GM19467 (cell line): ENCODE results near the gene GTF2H2.
"Not testable (repeated sequence)": the region's sequence is repeated elsewhere in the genome, so short reads cannot be mapped to it uniquely, and the experiment has no call there.

Experiments
- ATAC-seq: cut with Tn5 transposase; IDR thresholded peaks from one replicate; pipeline ENCODE4 v1.9.1; 2021; ENCODE audit warnings: mild to moderate bottlenecking, moderate library complexity; ENCODE audit not compliant: unreplicated experiment

Gene GTF2H2

DNA sequence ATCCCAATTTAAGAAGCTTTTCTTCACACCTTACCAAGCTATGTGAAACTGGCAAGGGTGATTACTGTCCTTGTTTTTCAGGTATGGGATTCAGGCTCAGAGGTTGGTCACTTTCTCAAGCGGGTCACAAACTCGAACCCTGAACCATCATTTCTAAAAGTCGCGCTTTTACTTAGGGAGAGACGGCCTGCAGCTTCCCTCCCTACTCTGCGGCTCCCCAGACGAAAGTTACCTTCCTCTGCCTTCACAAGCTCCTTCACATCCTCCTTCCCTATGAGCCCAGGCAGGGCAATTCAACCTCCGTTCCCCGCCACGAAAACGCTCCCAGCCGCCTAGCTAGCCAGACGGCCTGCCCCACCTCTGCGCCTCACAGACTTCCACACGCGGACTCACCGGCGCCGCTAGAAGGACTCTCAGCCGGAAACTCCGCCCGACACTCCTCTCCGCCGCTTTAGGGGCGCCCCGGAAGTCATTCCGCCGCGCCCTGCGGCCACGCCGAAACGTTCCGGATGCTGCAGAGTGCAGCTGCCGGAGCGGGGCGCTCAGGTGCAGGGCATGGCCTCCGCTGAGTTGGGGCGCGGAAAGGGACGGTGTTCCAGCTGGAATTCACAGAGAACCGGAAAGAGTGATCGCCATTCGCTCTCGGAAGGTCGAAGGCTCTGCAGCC lies at the start of gene GTF2H2:
Gene GTF2H2 (minus strand): TSS at position 415 of the 667 bp plus-strand sequence. CDS start 4,913 bp downstream, outside the sequence.
- peak; percentile 96 for ATAC-seq

DNA sequence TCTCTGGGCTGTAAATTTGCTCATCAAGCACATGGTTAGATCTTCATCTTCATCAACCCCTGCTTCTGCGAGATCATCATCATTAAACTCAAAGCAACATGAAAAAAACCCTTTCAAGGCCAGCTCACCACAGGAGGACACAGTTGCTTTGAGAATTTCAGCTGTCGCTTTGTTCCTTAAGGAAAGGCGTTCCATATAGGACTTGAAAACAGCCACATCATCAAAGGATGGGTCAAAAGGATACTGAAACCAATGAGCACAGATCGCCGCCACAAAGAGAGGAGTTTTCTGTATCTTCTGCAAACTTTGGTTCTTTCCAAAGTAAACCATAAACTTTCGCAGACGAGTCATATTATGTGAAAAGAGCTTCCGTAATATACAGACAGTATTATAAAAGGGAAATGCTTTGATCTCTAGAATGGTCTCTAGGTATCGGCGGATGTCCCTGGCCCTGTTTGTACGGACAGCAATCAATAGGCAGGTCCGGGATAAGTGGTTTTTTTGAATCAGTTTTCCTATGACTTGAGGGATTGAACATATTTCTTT lies 42.3 kb upstream of the GTF2H2 start:
- not testable (repeated sequence) for ATAC-seq

DNA sequence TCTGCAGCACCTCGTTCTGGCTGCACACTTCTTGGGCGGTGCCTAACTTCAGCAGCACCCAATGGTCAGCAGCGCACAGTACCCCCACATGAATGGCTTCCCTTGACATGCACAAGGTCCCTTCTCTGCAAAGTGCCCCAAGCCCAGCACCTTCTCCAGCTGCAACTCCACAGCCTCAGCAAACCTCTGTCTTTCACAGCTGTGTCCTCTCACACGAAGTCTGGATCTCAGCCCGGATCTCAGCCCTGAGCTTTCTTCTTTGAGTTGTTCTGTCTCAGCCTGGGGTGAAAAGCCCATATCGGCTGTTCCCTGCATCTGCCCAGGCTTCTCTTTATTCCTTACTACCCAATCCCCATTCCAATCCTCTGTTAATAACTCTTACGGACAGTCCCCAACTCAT lies 32.5 kb upstream of the GTF2H2 start:
- not testable (repeated sequence) for ATAC-seq

DNA sequence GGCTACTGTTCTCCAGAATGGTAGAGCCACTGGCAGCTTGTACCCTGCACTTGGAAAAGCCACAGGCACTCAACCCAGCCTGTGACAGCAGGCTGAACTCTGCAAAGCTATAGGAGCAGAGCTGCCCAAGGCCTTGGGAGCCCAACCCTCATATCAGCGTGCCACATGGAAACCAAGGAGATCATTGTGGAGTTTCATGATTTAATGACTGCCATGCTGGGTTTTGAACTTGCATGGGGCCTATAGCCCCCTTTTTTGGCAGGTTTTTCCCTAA lies 30.4 kb upstream of the GTF2H2 start:
- not testable (repeated sequence) for ATAC-seq

DNA sequence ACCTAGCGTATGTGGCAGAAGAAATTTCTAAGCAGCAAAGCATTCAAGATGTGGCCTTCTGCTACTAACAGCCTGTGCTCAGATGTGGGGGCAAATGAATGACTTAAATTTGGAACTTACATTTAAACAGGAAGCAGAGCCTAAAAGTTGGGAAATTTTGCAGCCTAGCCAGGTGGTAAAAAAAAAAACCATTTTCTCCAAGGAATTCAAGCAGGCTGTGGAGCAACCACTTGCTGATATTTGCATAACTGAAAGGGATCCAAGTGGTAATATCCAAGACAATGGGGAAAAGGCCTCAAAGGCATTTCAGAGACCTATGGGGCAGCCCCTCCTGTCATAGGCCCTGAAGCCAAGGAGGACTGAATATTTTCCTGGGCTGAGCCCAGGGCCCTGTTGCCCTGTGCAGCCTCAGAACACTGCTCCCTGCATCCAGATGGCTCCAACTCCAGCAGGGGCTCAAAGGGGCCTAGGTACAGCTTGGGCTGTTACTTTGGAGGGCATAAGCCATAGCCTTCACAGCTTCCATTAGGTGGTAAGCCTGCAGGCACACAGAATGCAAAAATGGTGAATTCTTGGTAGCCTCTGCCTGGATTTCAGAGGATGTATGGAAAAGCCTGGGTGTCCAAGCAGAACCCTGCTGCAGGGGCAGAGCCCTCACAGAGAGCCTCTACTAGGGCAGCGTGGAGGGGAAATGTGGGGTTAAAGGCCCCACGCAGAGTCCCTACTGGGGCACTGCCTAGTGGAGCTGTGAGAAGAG lies 29.9 kb upstream of the GTF2H2 start:
- not testable (repeated sequence) for ATAC-seq

DNA sequence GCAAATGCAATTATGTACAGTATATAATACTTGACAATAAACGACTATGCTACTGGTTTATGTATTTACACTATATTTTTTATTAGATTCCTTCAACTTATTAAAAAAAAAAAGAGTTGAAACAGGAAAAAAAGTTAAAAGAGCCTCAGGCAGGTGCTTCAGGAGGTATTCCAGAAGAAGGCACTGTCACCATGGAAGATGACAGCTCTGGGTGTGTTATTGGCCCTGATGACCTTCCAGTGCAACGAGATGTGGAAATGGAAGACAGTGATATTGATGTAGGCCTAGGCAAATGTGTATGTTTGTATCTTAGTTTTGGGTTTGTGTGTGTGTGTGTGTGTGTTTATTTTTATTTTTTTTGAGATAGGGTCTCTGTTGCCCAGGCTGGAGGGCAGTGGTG lies 22.3 kb upstream of the GTF2H2 start:
- not testable (repeated sequence) for ATAC-seq

DNA sequence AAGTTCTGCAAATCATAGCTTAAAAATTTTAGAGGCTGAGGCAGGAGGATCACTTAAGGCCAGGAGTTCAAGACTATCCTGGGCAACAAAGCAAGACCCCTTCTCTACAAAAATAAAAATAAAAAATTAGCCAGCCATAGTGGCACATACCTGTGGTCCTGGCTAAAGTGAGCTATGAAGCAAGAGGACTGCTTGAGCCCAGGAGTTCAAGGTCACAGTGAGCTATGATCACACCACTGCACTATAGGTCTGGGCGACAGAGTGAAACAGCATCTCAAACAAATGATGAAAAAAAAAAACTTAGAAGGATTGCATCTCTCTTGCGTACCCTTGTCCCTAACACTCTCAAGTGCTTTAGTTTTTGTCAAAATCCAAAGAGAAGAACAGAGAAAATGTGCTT lies 21.3 kb upstream of the GTF2H2 start:
- not testable (repeated sequence) for ATAC-seq

DNA sequence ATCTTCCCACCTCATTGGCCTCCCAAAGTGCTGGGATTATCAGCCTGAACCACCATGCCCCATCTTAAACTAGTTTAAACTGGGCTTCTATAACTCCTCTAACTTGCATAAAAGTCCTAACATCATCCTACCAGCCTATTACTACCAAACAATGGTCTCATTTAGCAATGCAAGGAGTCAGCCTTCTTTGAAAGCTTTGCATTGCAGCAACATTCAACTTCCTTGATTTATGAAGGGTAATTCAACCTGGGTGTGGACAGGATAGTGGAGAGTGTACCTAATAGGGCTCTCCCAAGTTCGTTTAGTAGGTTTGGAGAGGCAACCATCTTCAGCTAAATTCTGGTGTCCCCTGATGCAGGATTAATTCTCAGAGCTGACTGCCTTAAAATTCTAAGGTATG lies 18.7 kb upstream of the GTF2H2 start:
- not testable (repeated sequence) for ATAC-seq

DNA sequence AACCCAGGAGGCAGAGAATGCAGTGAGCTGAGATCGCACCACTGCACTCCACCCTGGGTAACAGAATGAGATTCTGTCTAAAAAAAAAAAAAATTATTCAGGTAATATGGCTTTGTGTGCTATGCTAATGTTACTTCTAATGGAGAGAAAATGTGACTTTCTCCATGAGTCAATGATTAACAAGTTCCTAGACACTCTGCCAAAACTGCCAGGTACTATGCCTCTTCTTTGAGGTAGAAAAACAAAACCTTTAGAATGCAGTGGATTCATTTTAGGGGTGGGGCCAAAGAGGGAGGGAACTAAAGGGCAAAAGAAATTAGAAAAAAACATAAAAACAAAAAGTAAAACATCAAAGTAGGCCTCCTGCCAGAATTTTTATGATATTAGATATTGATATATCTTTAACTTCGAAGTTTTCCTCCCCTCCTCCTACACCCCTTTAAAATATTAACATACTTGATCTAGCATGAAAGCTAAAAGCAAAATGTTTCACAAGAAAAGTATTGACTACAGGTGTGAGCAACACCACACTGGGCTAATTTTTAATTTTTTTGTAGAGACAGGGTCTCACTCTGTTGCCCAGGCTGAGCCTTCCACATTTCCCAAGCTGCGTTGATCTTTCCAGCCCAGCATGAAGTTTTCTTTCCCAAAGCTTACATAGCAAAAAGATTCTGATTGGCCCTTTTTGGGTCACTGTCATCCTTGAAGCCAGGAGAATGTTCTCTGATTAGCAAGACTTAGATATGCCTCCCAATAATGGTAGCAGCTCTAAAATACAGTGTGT lies 17.0 kb upstream of the GTF2H2 start:
- not testable (repeated sequence) for ATAC-seq

DNA sequence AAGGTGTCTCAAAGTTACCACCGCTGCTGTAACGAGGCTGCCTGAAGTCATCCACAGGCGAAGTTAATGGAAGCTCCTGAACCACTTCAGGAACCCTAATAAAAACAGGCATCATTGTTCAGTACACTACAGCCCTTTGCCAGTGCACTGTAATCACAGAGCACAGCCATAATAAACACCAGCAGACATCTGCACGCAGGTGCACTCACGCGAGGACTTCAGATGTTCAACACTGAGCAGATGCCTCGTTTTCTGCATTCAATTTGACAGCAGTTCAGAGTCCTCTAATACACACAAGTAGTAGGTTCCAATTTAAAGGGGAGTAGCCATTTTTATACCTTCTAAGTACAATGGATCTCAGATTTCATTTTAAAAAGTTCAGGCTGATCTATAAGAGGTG lies 15.4 kb upstream of the GTF2H2 start:
- not testable (repeated sequence) for ATAC-seq

DNA sequence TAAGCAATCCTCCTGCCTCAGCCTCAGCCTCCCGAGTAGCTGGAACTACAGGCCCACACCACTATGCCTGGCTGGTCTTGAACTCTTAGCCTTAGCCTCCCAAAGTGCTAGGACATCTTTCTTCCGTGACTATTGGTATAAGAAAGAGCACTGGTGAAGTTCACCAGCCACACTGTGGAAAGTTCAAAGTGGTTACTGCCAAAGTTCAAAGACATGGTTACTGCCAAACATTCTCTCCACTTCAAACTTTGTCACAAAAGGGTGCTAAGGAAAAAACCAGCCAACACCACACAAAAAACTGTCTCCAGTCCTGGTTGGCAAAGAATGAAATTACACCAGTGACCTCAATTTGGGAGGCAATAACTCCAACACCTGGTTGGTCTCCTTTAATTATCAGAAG lies 14.9 kb upstream of the GTF2H2 start:
- not testable (repeated sequence) for ATAC-seq

DNA sequence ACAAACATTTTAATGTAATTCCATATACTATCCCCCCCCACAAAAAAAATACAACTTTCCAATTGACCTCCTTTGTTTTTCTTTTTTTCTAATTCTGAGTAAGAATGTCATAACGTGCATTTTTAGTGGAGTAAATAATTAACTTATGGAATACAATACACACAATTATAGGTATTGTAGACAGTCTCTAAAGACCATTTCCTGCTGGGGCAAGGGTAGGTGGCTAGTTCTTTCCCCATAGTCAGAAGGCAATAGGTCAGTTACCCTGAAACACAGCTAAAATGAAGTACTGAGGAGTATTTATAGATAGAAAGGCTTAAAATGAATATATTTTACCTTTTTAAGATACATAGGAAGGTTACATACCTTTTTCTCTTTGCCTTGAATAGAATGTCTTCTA lies 6.2 kb downstream of the GTF2H2 start:
- not testable (repeated sequence) for ATAC-seq

DNA sequence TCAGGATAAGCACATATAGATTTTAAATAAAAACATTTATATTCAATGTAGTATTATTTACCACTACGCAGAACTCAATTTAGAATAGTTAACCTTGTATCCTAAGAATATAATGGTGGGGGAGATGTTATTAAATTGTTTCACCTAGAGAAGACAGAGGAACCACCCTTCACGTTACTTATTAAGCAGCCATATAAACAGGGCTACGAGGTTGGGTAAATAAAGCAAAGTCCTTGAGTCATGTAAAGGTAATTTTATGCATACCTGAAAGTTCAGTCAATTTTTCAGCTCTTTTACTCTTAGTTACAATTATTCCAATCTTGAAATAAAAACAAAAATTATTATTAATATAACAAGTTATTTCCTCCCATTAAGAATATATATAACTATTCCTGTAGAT lies 8.1 kb downstream of the GTF2H2 start:
- ATAC-seq, result not testable (repeated sequence)

DNA sequence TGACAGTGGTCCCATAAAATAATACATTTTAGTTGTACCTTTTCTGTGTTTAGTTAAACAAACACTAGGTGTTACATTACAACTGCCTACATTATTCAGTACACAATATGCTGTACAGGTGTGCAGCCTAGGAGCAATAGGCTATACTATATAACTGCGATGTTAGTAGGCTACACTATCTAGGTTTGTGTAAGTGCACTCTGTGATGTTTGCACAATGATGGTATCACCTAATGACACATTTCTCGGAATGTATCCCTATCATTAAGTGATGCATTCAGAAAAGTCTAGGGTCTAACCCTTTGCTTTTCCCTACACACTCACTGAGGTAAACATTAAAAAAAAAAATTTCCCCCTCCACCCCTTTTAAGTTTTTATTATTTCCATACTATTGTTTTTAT lies 22.7 kb downstream of the GTF2H2 start:
- ATAC-seq, result not testable (repeated sequence)

DNA sequence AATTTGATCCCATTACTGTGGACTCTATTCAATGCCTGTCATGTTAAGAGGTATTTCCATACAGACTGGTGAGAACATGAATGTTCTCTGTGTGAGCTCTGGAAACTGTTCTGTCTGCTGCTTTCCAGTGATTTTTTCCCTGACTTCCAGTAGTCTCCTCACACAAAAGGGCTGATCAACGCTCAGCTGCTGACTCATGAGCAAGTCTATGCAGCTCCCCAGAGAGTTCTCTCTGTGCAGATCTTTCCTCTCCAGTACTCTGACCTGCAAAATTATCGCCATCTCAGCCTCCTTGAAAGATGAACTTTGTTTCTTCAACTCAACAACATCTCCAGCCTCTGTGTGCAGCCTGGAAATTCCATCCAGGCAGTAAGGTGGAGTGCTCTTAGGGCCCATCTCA lies 23.3 kb downstream of the GTF2H2 start:
- ATAC-seq, result not testable (repeated sequence)

DNA sequence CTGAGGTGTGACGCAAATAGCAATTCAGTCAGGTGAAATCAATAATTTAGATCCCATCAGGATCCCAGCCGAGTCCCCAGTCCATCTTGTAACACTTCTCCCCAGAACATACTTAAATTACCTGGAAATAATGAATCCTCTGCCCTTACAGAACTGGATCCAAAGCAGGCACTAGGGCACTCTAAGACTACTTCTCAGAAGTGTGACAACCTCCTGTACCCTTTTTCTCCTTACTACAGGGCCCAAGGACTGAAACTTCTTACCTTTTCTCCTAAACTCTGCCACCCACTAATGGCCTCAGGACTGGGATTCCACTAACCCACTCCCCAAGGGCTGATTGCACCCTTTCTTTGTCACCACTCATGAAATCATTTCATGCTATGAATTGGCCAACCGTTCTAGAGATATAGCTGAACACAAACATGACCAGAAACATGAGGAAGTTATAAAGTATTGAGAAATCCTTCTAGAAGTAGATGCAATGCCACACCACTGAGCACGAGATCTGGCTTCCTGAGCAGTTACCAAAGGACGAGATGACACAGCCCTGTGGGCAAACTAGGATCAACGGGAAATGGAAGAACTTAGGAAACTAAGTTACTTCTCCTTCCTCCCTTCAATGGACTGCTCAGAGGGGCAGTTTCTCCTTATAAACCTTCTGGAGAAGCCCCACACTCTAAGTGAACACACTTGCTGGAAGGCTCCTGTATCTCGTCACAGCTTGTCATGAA lies 36.3 kb downstream of the GTF2H2 start:
- not testable (repeated sequence) for ATAC-seq

DNA sequence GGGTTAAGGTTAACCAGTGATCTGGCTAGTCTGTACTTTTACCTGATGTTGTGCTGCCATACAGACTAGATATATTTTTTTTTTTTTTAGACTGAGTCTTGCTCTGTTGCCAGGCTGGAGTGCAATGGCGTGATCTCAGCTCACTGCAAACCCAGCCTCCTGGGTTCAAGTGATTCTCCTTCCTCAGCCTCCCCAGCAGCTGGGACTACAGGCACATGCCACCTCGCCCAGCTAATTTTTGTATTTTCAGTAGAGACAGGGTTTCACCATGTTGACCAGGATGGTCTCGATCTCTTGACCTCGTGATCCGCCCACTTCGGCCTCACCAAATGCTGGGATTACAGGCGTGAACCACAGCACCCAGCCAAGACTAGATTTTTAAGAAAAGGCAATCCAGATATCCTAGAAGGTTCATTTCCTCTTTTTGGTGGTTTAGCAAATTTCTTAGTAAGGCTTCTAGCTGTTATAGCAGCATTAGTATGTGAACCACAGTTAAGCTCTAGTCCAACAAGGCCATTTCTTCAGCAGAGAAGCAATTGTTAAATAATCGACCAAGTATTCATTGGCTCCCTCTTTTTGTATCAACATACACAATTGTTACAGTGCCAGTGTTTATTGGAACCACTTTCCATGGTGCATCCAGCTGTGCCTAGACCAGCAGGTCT lies 42.1 kb downstream of the GTF2H2 start, which contains the start of gene NAIP:
Gene NAIP (minus strand): TSS at position 51 of the 665 bp plus-strand sequence. CDS start 12,424 bp downstream, outside the sequence.
- ATAC-seq, result peak; percentile 50

DNA sequence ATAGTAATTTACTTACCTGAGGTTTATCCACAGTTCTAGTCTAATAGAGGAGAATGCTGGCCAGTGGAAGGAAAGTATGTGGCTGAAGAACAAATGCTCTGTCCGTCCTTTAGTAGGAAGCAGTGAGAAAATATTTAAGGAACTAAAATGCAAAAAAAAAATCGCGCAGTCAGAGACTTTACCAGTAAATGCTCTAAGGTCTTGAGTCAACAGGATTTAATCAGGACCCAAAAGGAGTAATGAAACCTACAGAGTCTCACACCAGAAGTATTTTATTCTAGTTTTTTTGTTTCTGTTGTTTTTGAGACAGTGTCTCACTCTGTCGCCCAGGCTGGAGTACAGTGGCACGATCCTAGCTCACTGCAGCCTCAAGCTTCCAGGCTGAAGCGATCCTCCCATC lies 46.8 kb downstream of the GTF2H2 start:
- ATAC-seq, result not testable (repeated sequence)

DNA sequence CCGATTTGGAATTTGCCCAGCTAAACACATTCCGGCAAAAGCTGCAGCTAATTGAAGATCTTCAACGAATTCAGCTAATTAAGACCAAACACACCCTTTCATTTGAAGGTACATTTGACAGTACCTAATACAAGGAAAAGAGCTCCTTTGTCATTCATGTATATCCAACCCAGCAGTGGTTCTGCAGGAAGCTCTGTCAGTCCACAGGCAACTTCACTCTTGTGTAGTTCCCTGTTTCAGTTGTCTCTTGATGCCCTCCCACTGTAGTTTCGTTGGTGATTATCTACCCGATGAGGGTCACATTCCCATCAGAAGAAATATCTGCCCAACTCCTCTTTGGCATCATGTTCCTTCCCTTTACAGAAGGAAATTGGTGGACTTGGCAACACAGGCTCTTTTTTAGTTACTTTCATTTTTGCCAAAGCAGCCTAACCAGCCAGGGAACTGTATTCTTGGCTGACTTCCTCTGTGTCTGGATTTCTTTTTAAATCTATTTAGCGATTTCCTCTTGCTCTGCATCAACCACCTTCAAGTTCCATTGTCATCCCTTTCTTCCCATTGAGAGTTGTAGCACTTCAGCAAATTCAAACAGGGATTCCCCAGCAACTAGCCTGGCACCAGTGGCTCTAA lies 49.0 kb downstream of the GTF2H2 start:
- not testable (repeated sequence) for ATAC-seq

DNA sequence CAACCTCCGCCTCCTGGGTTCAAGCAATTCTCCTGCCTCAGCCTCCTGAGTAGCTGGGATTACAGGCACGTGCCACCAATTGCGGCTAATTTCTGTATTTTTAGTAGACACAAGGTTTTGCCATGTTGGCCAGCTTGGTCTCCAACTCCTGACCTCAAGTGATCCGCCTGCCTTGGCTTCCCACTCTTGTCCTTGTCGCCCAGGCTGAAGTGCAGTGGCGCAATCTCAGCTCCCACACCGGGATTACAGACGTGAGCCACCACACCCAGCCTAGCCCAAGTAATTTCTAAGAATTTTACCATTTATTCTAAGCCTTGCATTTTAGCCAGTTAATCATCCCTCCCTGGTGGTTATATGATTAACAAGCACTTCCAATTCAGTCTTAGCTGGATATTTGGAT lies 53.3 kb downstream of the GTF2H2 start:
- no peak for ATAC-seq
